GM18505 (cell line): ENCODE data around the gene ALKBH7.
"Not testable (repeated sequence)": the region's sequence is repeated elsewhere in the genome, so short reads cannot be mapped to it uniquely, and the experiment has no call there.

Experiments
- ATAC-seq: cut with Tn5 transposase; IDR thresholded peaks from one replicate; pipeline ENCODE4 v1.9.1; 2021; ENCODE audit not compliant: unreplicated experiment
- POLR2A ChIP-seq: IDR thresholded peaks from 4 replicates; pipeline ENCODE4 v1.6.1; 2011; ENCODE audit warnings: borderline replicate concordance; ENCODE audit not compliant: insufficient read depth, insufficient read length; ENCODE audit errors: extremely low read depth

ALKBH7 gene

GRCh38 chr19:6357174-6357573 lies 15.4 kb upstream of the ALKBH7 start:
- ATAC-seq: no peak
- TF ChIP-seq POLR2A: no peak

- ATAC-seq: no peak
- no peak for TF ChIP-seq POLR2A
Measured at GRCh38 chr19:6358003-6358402, 14.6 kb upstream of the ALKBH7 start.

GRCh38 chr19:6359568-6360341 lies 12.8 kb upstream of the ALKBH7 start:
- no peak for ATAC-seq
- TF ChIP-seq POLR2A: no peak

GRCh38 chr19:6360445-6360844 lies 12.1 kb upstream of the ALKBH7 start:
- not testable (repeated sequence) for ATAC-seq

GRCh38 chr19:6360857-6361216 lies 11.8 kb upstream of the ALKBH7 start:
- ATAC-seq: not testable (repeated sequence)

- no peak for ATAC-seq
- TF ChIP-seq POLR2A: no peak
Measured at GRCh38 chr19:6362027-6362350, 10.6 kb upstream of the ALKBH7 start.

- ATAC-seq: no peak
- TF ChIP-seq POLR2A: no peak
Measured at GRCh38 chr19:6362351-6362801, 10.2 kb upstream of the ALKBH7 start.

- ATAC-seq: no peak
- no peak for TF ChIP-seq POLR2A
Measured at GRCh38 chr19:6364353-6364752, 8.2 kb upstream of the ALKBH7 start.

- ATAC-seq: peak; percentile 65
- no peak for TF ChIP-seq POLR2A
Measured at GRCh38 chr19:6373096-6373812, 660 bp downstream of the ALKBH7 start.

GRCh38 chr19:6373813-6374108 lies 1.2 kb downstream of the ALKBH7 start:
- ATAC-seq: no peak

GRCh38 chr19:6374161-6374709 lies 1.6 kb downstream of the ALKBH7 start:
- ATAC-seq: no peak

More at GRCh38 chr19:6373813-6374108, 1.2 kb downstream of the ALKBH7 start:
- no peak for TF ChIP-seq POLR2A

GRCh38 chr19:6374711-6375410 lies 2.3 kb downstream of the ALKBH7 start:
- no peak for TF ChIP-seq POLR2A
- no peak for ATAC-seq

More at GRCh38 chr19:6374161-6374709, 1.6 kb downstream of the ALKBH7 start:
- TF ChIP-seq POLR2A: no peak

GRCh38 chr19:6375411-6376010 lies 2.9 kb downstream of the ALKBH7 start, which contains the start of gene PSPN:
TSS of gene PSPN (minus strand) at chr19:6375933. CDS start at chr19:6375849, 84 bp downstream.
- ATAC-seq: no peak
- no peak for TF ChIP-seq POLR2A

- no peak for TF ChIP-seq POLR2A
- ATAC-seq: no peak
Measured at GRCh38 chr19:6376512-6377190, 4.1 kb downstream of the ALKBH7 start.
